ENCODE results near the gene ESRP2.

GRCh38 chr16:68228652-68229051, 7.3 kb downstream of the ESRP2 start:
- TF ChIP-seq, protein P1, sequence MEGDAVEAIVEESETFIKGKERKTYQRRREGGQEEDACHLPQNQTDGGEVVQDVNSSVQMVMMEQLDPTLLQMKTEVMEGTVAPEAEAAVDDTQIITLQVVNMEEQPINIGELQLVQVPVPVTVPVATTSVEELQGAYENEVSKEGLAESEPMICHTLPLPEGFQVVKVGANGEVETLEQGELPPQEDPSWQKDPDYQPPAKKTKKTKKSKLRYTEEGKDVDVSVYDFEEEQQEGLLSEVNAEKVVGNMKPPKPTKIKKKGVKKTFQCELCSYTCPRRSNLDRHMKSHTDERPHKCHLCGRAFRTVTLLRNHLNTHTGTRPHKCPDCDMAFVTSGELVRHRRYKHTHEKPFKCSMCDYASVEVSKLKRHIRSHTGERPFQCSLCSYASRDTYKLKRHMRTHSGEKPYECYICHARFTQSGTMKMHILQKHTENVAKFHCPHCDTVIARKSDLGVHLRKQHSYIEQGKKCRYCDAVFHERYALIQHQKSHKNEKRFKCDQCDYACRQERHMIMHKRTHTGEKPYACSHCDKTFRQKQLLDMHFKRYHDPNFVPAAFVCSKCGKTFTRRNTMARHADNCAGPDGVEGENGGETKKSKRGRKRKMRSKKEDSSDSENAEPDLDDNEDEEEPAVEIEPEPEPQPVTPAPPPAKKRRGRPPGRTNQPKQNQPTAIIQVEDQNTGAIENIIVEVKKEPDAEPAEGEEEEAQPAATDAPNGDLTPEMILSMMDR (IDR thresholded peaks at IDR 0.05): no peak
- TF ChIP-seq POLR2A (IDR thresholded peaks at IDR 0.05): no peak
- TF ChIP-seq EP300 (IDR thresholded peaks at IDR 0.05): no peak

Data from sigmoid colon (tissue), 4 donors.